Neural cell (in vitro differentiated cells): ENCODE data around the gene FNDC11.

Source experiments
- EZH2 ChIP-seq: fragments of 200-600, 300-800 bp; shearing (Covaris generic), sonication (generic); IDR thresholded peaks from 2 replicates; pipeline ENCODE4 v1.6.1; 2014; ENCODE audit warnings: antibody characterized with exemption, low read length, borderline replicate concordance, mild to moderate bottlenecking; ENCODE audit not compliant: insufficient read depth, poor library complexity, severe bottlenecking
- RAD21 ChIP-seq: fragments of 450-650 bp; conservative IDR thresholded peaks from 2 replicates; pipeline ENCODE4 v1.6.1; 2014; ENCODE audit warnings: antibody characterized with exemption, mild to moderate bottlenecking, moderate library complexity

DNA sequence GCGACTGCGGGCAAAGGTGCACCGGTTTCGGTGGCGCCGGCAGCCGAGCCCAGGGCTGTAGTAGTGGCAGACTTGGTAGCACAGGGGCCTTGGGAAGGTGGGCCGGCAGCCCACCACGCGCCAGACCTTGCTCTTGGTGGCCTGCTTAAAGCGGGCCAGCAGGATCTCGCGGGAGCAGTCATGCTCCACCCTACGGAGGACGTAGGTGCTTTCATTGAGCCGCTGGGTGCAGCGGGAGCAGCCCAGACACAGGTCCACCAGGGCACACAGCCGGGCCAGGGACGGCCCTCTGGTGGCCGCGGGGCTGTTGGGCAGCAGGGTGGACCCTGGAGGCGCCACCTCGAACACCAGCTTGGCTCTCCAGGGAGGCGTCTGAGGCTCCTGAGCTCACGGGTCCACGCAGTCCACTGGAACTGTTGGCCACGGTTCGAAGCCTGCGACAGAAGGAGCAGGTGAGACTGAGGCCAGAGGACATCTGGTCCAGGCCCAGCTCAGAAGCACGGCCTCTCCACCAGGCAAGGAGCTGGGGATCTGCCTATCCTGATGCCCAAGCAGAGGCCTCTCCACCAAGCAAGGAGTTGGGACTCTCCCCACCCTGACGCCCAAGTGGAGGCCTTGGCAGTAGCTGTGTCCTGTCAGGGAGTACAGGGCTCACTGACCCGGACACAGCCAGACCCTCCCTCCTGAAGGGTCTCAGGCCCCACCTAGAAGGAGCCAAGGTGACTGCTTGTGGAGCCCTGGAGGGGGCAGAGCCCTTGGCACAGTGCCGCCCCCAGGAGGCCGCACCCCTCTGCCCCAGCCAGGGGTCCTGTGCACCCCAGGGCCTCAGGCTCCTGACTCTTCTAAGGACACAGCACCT is 19.1 kb downstream of the FNDC11 start:
- TF ChIP-seq EZH2 (no peak), RAD21 (no peak)
